ENCODE measurements around the gene LSM7.

- no peak for TF ChIP-seq CTCF (IDR thresholded peaks at IDR 0.05)
- TF ChIP-seq POLR2A (IDR thresholded peaks at IDR 0.05): no peak
Measured at GRCh38 chr19:2363419-2363818, 35.0 kb upstream of the LSM7 start.

All from lower leg skin (tissue), 3 donors.